CD14-positive monocyte (primary cell): ENCODE data around the gene NOX5. TPM values are rescaled to one million over a fixed set of nuclear protein-coding genes. Genes with fewer than 3 reads are reported as not detected.

Experiments used
- DNase-seq, 3 donors: peaks; one replicate each; pipeline ENCODE4 v3.0.0-alpha.2; 2011 to 2022
- H2AFZ ChIP-seq: 2 replicates; pipeline ENCODE4 v1.6.0; 2012; ENCODE audit warnings: mild to moderate bottlenecking, low read depth, low read length, inconsistent platforms; ENCODE audit not compliant: insufficient read depth, poor library complexity, severe bottlenecking
- H3K27ac ChIP-seq, 2 donors: 1 replicate in 1 of 2; 2 replicates in 1 of 2; pipeline ENCODE4 v1.5.1; 2012 to 2013; ENCODE audit warnings: low read length in 2 of 2, control low read depth in 1 of 2, inconsistent platforms in 1 of 2, low read depth in 1 of 2, mild to moderate bottlenecking in 1 of 2
- H3K27me3 ChIP-seq, 2 donors: one replicate each; pipeline versions ENCODE4 v1.6.0 to v1.6.1; 2011 to 2013; ENCODE audit warnings: low read length in 2 of 2; ENCODE audit not compliant: control insufficient read depth in 2 of 2, insufficient read depth in 2 of 2
- H3K36me3 ChIP-seq, 2 donors: replicated peaks in 1 of 2; 1 replicate in 1 of 2; 2 replicates in 1 of 2; pipeline versions ENCODE4 v1.5.1 to v1.6.1; 2012 to 2013; ENCODE audit warnings: low read length in 2 of 2, control low read depth in 1 of 2, inconsistent platforms in 1 of 2, mild to moderate bottlenecking in 1 of 2; ENCODE audit not compliant: insufficient read depth in 2 of 2, control insufficient read depth in 1 of 2
- H3K4me1 ChIP-seq, 2 donors: 1 replicate in 1 of 2; 2 replicates in 1 of 2; pipeline versions ENCODE4 v1.5.1 to v1.6.1; 2012 to 2013; ENCODE audit warnings: low read length in 2 of 2, control low read depth in 1 of 2, inconsistent platforms in 1 of 2, mild to moderate bottlenecking in 1 of 2, moderate library complexity in 1 of 2; ENCODE audit not compliant: insufficient read depth in 2 of 2, control insufficient read depth in 1 of 2
- H3K4me2 ChIP-seq: replicated peaks from 2 replicates; pipeline ENCODE3; 2012; ENCODE audit warnings: low read length, moderate library complexity, mild to moderate bottlenecking; ENCODE audit not compliant: poor library complexity, severe bottlenecking; ENCODE audit errors: extremely low read depth
- H3K4me3 ChIP-seq, 3 experiments: fragments of 200-600 bp in 1 of 3; sonication (generic) in 1 of 3; replicated peaks in 1 of 3; 1 replicate in 2 of 3; 2 replicates in 1 of 3; pipeline ENCODE4 v1.5.1; 2011 to 2013; ENCODE audit warnings: low read length in 3 of 3, mild to moderate bottlenecking in 3 of 3, control low read depth in 2 of 3, low read depth in 2 of 3, inconsistent platforms in 1 of 3, moderate library complexity in 1 of 3
- H3K79me2 ChIP-seq: 2 replicates; pipeline ENCODE4 v1.6.0; 2012; ENCODE audit warnings: mild to moderate bottlenecking, control low read depth, inconsistent platforms, low read length, moderate library complexity; ENCODE audit not compliant: insufficient read depth
- H3K9ac ChIP-seq: 2 replicates; pipeline ENCODE4 v1.6.0; 2017; ENCODE audit warnings: low read length, mild to moderate bottlenecking; ENCODE audit not compliant: insufficient read depth, poor library complexity, severe bottlenecking
- H3K9me3 ChIP-seq, 2 donors: replicated peaks in 1 of 2; 1 replicate in 1 of 2; 2 replicates in 1 of 2; pipeline versions ENCODE4 v1.5.1 to v1.6.1; 2012 to 2013; ENCODE audit warnings: low read length in 2 of 2, control low read depth in 1 of 2; ENCODE audit not compliant: control insufficient read depth in 1 of 2, insufficient read depth in 1 of 2
- H4K20me1 ChIP-seq: 2 replicates; pipeline ENCODE4 v1.6.0; 2012; ENCODE audit warnings: mild to moderate bottlenecking, low read length, control low read depth, moderate library complexity; ENCODE audit not compliant: insufficient read depth
- H3K27ac Mint-ChIP-seq, 7 donors: one replicate each; pipeline ENCODE4 v1.8.0; 2020; ENCODE audit warnings: mild to moderate bottlenecking in 7 of 7, mixed read lengths in 7 of 7, moderate library complexity in 6 of 7, inconsistent platforms in 2 of 7
- H3K27me3 Mint-ChIP-seq, 3 donors: one replicate each; pipeline ENCODE4 v1.8.0; 2021 to 2022; ENCODE audit warnings: low read depth in 3 of 3, mild to moderate bottlenecking in 3 of 3, mixed read lengths in 3 of 3, moderate library complexity in 3 of 3, inconsistent platforms in 1 of 3
- H3K36me3 Mint-ChIP-seq, 2 donors: one replicate each; pipeline ENCODE4 v1.8.0; 2020; ENCODE audit warnings: mixed read lengths in 2 of 2, inconsistent platforms in 1 of 2, mild to moderate bottlenecking in 1 of 2
- H3K4me1 Mint-ChIP-seq: one replicate; pipeline ENCODE4 v1.8.0; 2020; ENCODE audit warnings: mild to moderate bottlenecking, mixed read lengths
- H3K4me3 Mint-ChIP-seq, 2 donors: one replicate each; pipeline ENCODE4 v1.8.0; 2020; ENCODE audit warnings: mild to moderate bottlenecking in 2 of 2, mixed read lengths in 2 of 2, moderate library complexity in 1 of 2
- H3K9me3 Mint-ChIP-seq, 7 donors: one replicate each; pipeline ENCODE4 v1.8.0; 2020 to 2022; ENCODE audit warnings: mixed read lengths in 7 of 7, mild to moderate bottlenecking in 6 of 7, moderate library complexity in 6 of 7, inconsistent platforms in 2 of 7
- CTCF ChIP-seq: fragments of 200-600 bp; IDR thresholded peaks from one replicate; pipeline ENCODE4 v1.8.0; 2022; ENCODE audit warnings: antibody characterized with exemption, mild to moderate bottlenecking
- WGBS: methylation state at CpG from one replicate; pipeline ENCODE4 v1.1.5; 2013; ENCODE audit warnings: missing lambda C conversion rate; ENCODE audit not compliant: insufficient coverage; 5-methylcytosine and 5-hydroxymethylcytosine counted together
- intact Hi-C, 2 donors: fragments of 100-400 bp; cut with micrococcal nuclease; formaldehyde crosslinking; loops; one replicate each; pipeline versions ENCODE4 v1.15.0 to v1.15.1; 2023
- polyA plus RNA-seq, 3 donors: library from polyadenylated mRNA; depleted of rRNA in 1 of 3; unstranded in 2 of 3; stranded (reverse) in 1 of 3; fragments of 300-500 nt in 2 of 3; fragments of >200 nt in 1 of 3; fragmentation: Illumina TruSeq in 2 of 3; gene quantifications; 1 replicate in 2 of 3; 2 replicates in 1 of 3; pipeline ENCODE4 v1.2.3, GENCODE V29; 2012 to 2021

NOX5 gene
- polyA plus RNA-seq, 3 donors, result not detected

- no peaks in the 10 kb centered on the region for H3K4me1 ChIP-seq
- peaks cover 3 to 6% (median 5%) of the 10 kb centered on the region in 7 donors for H3K9me3 Mint-ChIP-seq
- H3K36me3 ChIP-seq, result no peaks in the 10 kb centered on the region
- no peaks in the 10 kb centered on the region for H3K4me1 Mint-ChIP-seq
- TF ChIP-seq CTCF, result no peak
- peaks cover 2 to 10% (median 2%) of the 10 kb centered on the region in 3 donors for H3K27me3 Mint-ChIP-seq
- peaks cover 6% of the 10 kb centered on the region in 2 donors for H3K9me3 ChIP-seq
- no peaks in the 10 kb centered on the region for H4K20me1 ChIP-seq
- H3K9ac ChIP-seq, result no peak overlapping the region
- H3K27ac Mint-ChIP-seq, result no peak overlapping the region
- peaks cover 0 to 1% of the 10 kb centered on the region in 2 donors for H3K36me3 Mint-ChIP-seq
- no peak overlapping the region for H3K4me3 ChIP-seq
- H3K79me2 ChIP-seq, result no peaks in the 10 kb centered on the region
- H3K27ac ChIP-seq, result no peak overlapping the region
- no peak overlapping the region for H2AFZ ChIP-seq
- H3K4me3 Mint-ChIP-seq, result no peak overlapping the region
- intact Hi-C loops, result no loop called here
- DNase-seq, result no peak
- no CpG with 5 or more reads among the region's 4 CpGs for WGBS
- no peak overlapping the region for H3K4me2 ChIP-seq
- no peaks in the 10 kb centered on the region for H3K27me3 ChIP-seq
These were observed 11.7 kb upstream of the NOX5 start for GRCh38 chr15:69002783-69003182.

- H4K20me1 ChIP-seq, result no peaks in the 10 kb centered on the region
These were observed 10.5 kb upstream of the NOX5 start for GRCh38 chr15:69004011-69004410.

More at GRCh38 chr15:69004011-69004410, 10.5 kb upstream of the NOX5 start:
- Mint-ChIP-seq H3K4me1 (peaks cover under 1% of the 10 kb centered on the region), H3K27ac (no peak overlapping the region), H3K4me3 (no peak overlapping the region), H3K36me3 (peaks cover 0 to 1% of the 10 kb centered on the region in 2 donors), H3K27me3 (peaks cover 2 to 10% (median 2%) of the 10 kb centered on the region in 3 donors), H3K9me3 (peaks cover 5 to 10% (median 8%) of the 10 kb centered on the region in 7 donors)
- H3K4me1 ChIP-seq, result peaks cover 0 to 2% of the 10 kb centered on the region in 2 donors
- H3K4me3 ChIP-seq, result no peak overlapping the region
- no peak for DNase-seq
- no peak overlapping the region for H3K9ac ChIP-seq
- H3K79me2 ChIP-seq, result no peaks in the 10 kb centered on the region
- H3K27me3 ChIP-seq, result no peaks in the 10 kb centered on the region
- no peak overlapping the region for H2AFZ ChIP-seq
- H3K4me2 ChIP-seq, result no peak overlapping the region
- intact Hi-C loops, result no loop called here
- no peaks in the 10 kb centered on the region for H3K36me3 ChIP-seq
- peaks cover 8 to 9% of the 10 kb centered on the region in 2 donors for H3K9me3 ChIP-seq
- no peak overlapping the region for H3K27ac ChIP-seq
- no peak for TF ChIP-seq CTCF
- WGBS, result 100% methylated on average over 1 of the region's 2 CpGs
